Nephron (organoid): ENCODE data around the gene PVALB.
A peak's percentile ranks its signal among the peaks of the same experiment; 100 is the strongest.

Experiments
- H3K27ac Mint-ChIP-seq, 3 experiments: 2 replicates each; pipeline ENCODE4 v1.8.0; 2020; ENCODE audit warnings: mixed read lengths in 3 of 3, mild to moderate bottlenecking in 2 of 3, moderate library complexity in 1 of 3
- H3K27me3 Mint-ChIP-seq: 2 replicates; pipeline ENCODE4 v1.8.0; 2021; ENCODE audit warnings: low read depth, mild to moderate bottlenecking, moderate library complexity, mixed read lengths
- H3K36me3 Mint-ChIP-seq: 2 replicates; pipeline ENCODE4 v1.8.0; 2020; ENCODE audit warnings: low read depth, mixed read lengths
- H3K4me1 Mint-ChIP-seq: 2 replicates; pipeline ENCODE4 v1.8.0; 2020; ENCODE audit warnings: mixed read lengths
- H3K4me3 Mint-ChIP-seq, 3 experiments: 2 replicates each; pipeline ENCODE4 v1.8.0; 2020; ENCODE audit warnings: mild to moderate bottlenecking in 3 of 3, mixed read lengths in 3 of 3, moderate library complexity in 2 of 3
- H3K9me3 Mint-ChIP-seq: 2 replicates; pipeline ENCODE4 v1.8.0; 2020; ENCODE audit warnings: mixed read lengths
- CTCF ChIP-seq, 3 experiments: fragments of 200-600 bp; sonication (generic); IDR thresholded peaks; one replicate each; pipeline ENCODE4 v1.5.0; 2021; ENCODE audit warnings: antibody characterized with exemption in 3 of 3; ENCODE audit not compliant: unreplicated experiment in 3 of 3

PVALB gene

GRCh38 chr22:36815558-36816338 is 1.1 kb downstream of the PVALB start:
- Mint-ChIP-seq H3K27ac (no peak overlapping the region), H3K36me3 (no peaks in the 10 kb centered on the region), H3K4me3 (peak overlapping the region; percentile 22 to 57 (median 54)), H3K9me3 (no peaks in the 10 kb centered on the region), H3K4me1 (peaks cover 36% of the 10 kb centered on the region), H3K27me3 (peaks cover 92% of the 10 kb centered on the region)
- TF ChIP-seq CTCF (IDR thresholded peaks at IDR 0.05; ENCODE audit: unreplicated experiment in 3 of 3), result no peak

GRCh38 chr22:36814801-36815200 is 2.0 kb downstream of the PVALB start:
- Mint-ChIP-seq H3K27me3 (peaks cover 86% of the 10 kb centered on the region), H3K36me3 (no peaks in the 10 kb centered on the region), H3K4me3 (peak overlapping the region; percentile 24 to 46 (median 36)), H3K27ac (no peak overlapping the region), H3K4me1 (peaks cover 27% of the 10 kb centered on the region), H3K9me3 (no peaks in the 10 kb centered on the region)
- no peak for TF ChIP-seq CTCF (IDR thresholded peaks at IDR 0.05; ENCODE audit: unreplicated experiment in 3 of 3)

GRCh38 chr22:36811094-36811800 is 5.6 kb downstream of the PVALB start:
- Mint-ChIP-seq H3K27ac (no peak overlapping the region), H3K4me1 (peaks cover 13% of the 10 kb centered on the region), H3K36me3 (no peaks in the 10 kb centered on the region), H3K9me3 (no peaks in the 10 kb centered on the region), H3K27me3 (peaks cover 73% of the 10 kb centered on the region), H3K4me3 (no peak overlapping the region)
- TF ChIP-seq CTCF (IDR thresholded peaks at IDR 0.05; ENCODE audit: unreplicated experiment in 3 of 3), result no peak

GRCh38 chr22:36809351-36809750 is 7.5 kb downstream of the PVALB start:
- Mint-ChIP-seq H3K27me3 (peaks cover 55% of the 10 kb centered on the region), H3K9me3 (no peaks in the 10 kb centered on the region), H3K36me3 (no peaks in the 10 kb centered on the region), H3K4me3 (no peak overlapping the region), H3K27ac (no peak overlapping the region), H3K4me1 (peaks cover 7% of the 10 kb centered on the region)
- TF ChIP-seq CTCF (IDR thresholded peaks at IDR 0.05; ENCODE audit: unreplicated experiment in 3 of 3), result no peak

- H3K4me1 Mint-ChIP-seq, result peaks cover 7% of the 10 kb centered on the region
- peaks cover 53% of the 10 kb centered on the region for H3K27me3 Mint-ChIP-seq
- no peak for TF ChIP-seq CTCF (IDR thresholded peaks at IDR 0.05; ENCODE audit: unreplicated experiment in 3 of 3)
- no peaks in the 10 kb centered on the region for H3K9me3 Mint-ChIP-seq
- H3K27ac Mint-ChIP-seq, result no peak overlapping the region
- H3K36me3 Mint-ChIP-seq, result no peaks in the 10 kb centered on the region
- H3K4me3 Mint-ChIP-seq, result no peak overlapping the region
Observed at GRCh38 chr22:36808721-36809344, 8.0 kb downstream of the PVALB start.
